Bronchial smooth muscle cell (primary cell): ENCODE results near the gene CCDC107. TPM values are rescaled to one million over a fixed set of nuclear protein-coding genes. Genes with fewer than 3 reads are reported as not detected.

Experiments
- total RNA-seq: library from RNA; depleted of rRNA; stranded (reverse); fragments of >200 nt; gene quantifications from 2 replicates; pipeline ENCODE4 v1.2.1, GENCODE V29; 2014

The CCDC107 gene
- total RNA-seq: 10.8 and 11.7 TPM in 2 replicates

GRCh38 chr9:35658137-35658967 lies at the start of gene CCDC107:
CCDC107 (plus strand) TSS chr9:35658292; CDS start chr9:35658380, 88 bp downstream.

GRCh38 chr9:35618325-35618727 lies 39.8 kb upstream of the CCDC107 start, which contains the start of gene CD72:
CD72 (minus strand) TSS chr9:35618413; CDS start chr9:35618303, 110 bp downstream.

GRCh38 chr9:35650341-35651158 lies 7.5 kb upstream of the CCDC107 start, which contains the start of gene SIT1:
SIT1 (minus strand) TSS chr9:35650931; CDS start chr9:35650853, 78 bp downstream.

GRCh38 chr9:35657546-35658136 lies 451 bp upstream of the CCDC107 start, which contains the start of gene RMRP:
RMRP (minus strand) TSS chr9:35658019.

GRCh38 chr9:35664531-35665470 lies 6.7 kb downstream of the CCDC107 start, which contains the start of gene ARHGEF39:
ARHGEF39 (minus strand) TSS chr9:35665195; CDS start chr9:35665169, 26 bp downstream.

GRCh38 chr9:35673132-35674024 lies 15.3 kb downstream of the CCDC107 start, which contains the start of gene CA9:
CA9 (plus strand) TSS chr9:35673928; CDS start chr9:35673960, 32 bp downstream.

GRCh38 chr9:35689542-35690293 lies 31.6 kb downstream of the CCDC107 start, which contains the start of gene TPM2:
TPM2 (minus strand) TSS chr9:35689925; CDS start chr9:35689817, 108 bp downstream.

Other genes starting within 250 kb of the CCDC107 start
- 10.4 and 12.7 TPM in 2 replicates for gene RUSC2, start 168.2 kb upstream of the CCDC107 start, total RNA-seq
- 7.3 and 11.9 TPM in 2 replicates for gene TESK1, start 53.0 kb upstream of the CCDC107 start, total RNA-seq
- 1.3 and 1.9 TPM in 2 replicates for gene CD72, start 39.9 kb upstream of the CCDC107 start, total RNA-seq
- 0.32 TPM in 1 of 2 replicates, not detected in the other for gene SIT1, start 7.4 kb upstream of the CCDC107 start, total RNA-seq
- 67,158 and 134,448 TPM in 2 replicates for gene RMRP, start 273 bp upstream of the CCDC107 start, total RNA-seq
- gene ARHGEF39, start 6.9 kb downstream of the CCDC107 start, total RNA-seq: under 0.01 and 0.32 TPM in 2 replicates
- gene CA9, start 15.6 kb downstream of the CCDC107 start, total RNA-seq: 0.86 and 1.7 TPM in 2 replicates
- gene TPM2, start 31.6 kb downstream of the CCDC107 start, total RNA-seq: 925 and 1,339 TPM in 2 replicates
- gene TLN1, start 73.9 kb downstream of the CCDC107 start, total RNA-seq: 209 and 221 TPM in 2 replicates
- 42.9 and 50.1 TPM in 2 replicates for gene CREB3, start 74.4 kb downstream of the CCDC107 start, total RNA-seq
- gene GBA2, start 90.9 kb downstream of the CCDC107 start, total RNA-seq: 13.9 and 21.4 TPM in 2 replicates
- gene RGP1, start 91.0 kb downstream of the CCDC107 start, total RNA-seq: 10.2 and 10.6 TPM in 2 replicates
- not detected in 2 replicates for gene MSMP, start 96.0 kb downstream of the CCDC107 start, total RNA-seq
- gene NPR2, start 133.3 kb downstream of the CCDC107 start, total RNA-seq: 25.7 and 28.2 TPM in 2 replicates
- 1.5 and 1.6 TPM in 2 replicates for gene SPAG8, start 154.0 kb downstream of the CCDC107 start, total RNA-seq
- 27.3 and 27.7 TPM in 2 replicates for gene HINT2, start 156.8 kb downstream of the CCDC107 start, total RNA-seq
- gene FAM221B, start 170.4 kb downstream of the CCDC107 start, total RNA-seq: not detected in 2 replicates
- gene TMEM8B, start 170.9 kb downstream of the CCDC107 start, total RNA-seq: 2.4 and 2.7 TPM in 2 replicates
- gene OR13J1, start 212.1 kb downstream of the CCDC107 start, total RNA-seq: not detected in 2 replicates
- 0.16 and 0.17 TPM in 2 replicates for gene HRCT1, start 247.9 kb downstream of the CCDC107 start, total RNA-seq